LHCN-M2 (cell line): ENCODE data around the gene CCDC112. TPM values are rescaled to one million over a fixed set of nuclear protein-coding genes. Genes with fewer than 3 reads are reported as not detected.
"Not testable (repeated sequence)": the region's sequence is repeated elsewhere in the genome, so short reads cannot be mapped to it uniquely, and the experiment has no call there.

Experiments used
- DNase-seq: peaks from one replicate; pipeline ENCODE4 v3.0.0-alpha.2; 2012; ENCODE audit warnings: low read depth
- total RNA-seq: library from RNA; depleted of rRNA; stranded (reverse); fragments of >200 nt; gene quantifications from 2 replicates; pipeline ENCODE4 v1.2.3, GENCODE V29; 2014; rRNA removed

CCDC112 gene
- total RNA-seq, 1 experiment from 2014 or later, result 12.4 TPM

- peak; percentile 69 for DNase-seq
Observed at GRCh38 chr5:115262321-115263077, 34.0 kb downstream of the CCDC112 start, which contains the start of gene PGGT1B. Gene PGGT1B, minus strand, starts transcription at chr5:115262877. Its CDS starts 26 bp downstream, at chr5:115262851.

GRCh38 chr5:115262011-115262320, 34.5 kb downstream of the CCDC112 start:
- peak; percentile 11 for DNase-seq

- no peak for DNase-seq
Observed at GRCh38 chr5:115260248-115260647, 36.2 kb downstream of the CCDC112 start.

GRCh38 chr5:115257981-115258380, 38.5 kb downstream of the CCDC112 start:
- DNase-seq, result no peak

- not testable (repeated sequence) for DNase-seq
Observed at GRCh38 chr5:115249379-115249778, 47.1 kb downstream of the CCDC112 start.

- peak; percentile 44 for DNase-seq
Observed at GRCh38 chr5:115246361-115246991, 50.0 kb downstream of the CCDC112 start.

GRCh38 chr5:115243412-115243811, 53.0 kb downstream of the CCDC112 start:
- DNase-seq, result peak; percentile 52

- DNase-seq, result peak; percentile 11
Observed at GRCh38 chr5:115241881-115242642, 54.4 kb downstream of the CCDC112 start.

- no peak for DNase-seq
Observed at GRCh38 chr5:115237066-115237465, 59.4 kb downstream of the CCDC112 start.

GRCh38 chr5:115236599-115236998, 59.9 kb downstream of the CCDC112 start:
- no peak for DNase-seq

GRCh38 chr5:115231598-115231997, 64.9 kb downstream of the CCDC112 start:
- peak; percentile 13 for DNase-seq

GRCh38 chr5:115229606-115230005, 66.8 kb downstream of the CCDC112 start:
- no peak for DNase-seq

- DNase-seq, result no peak
Observed at GRCh38 chr5:115227281-115227680, 69.2 kb downstream of the CCDC112 start.

Other genes starting within 250 kb of the CCDC112 start
- 3.9 and 5.4 TPM in 2 replicates for gene TRIM36, start 126.7 kb downstream of the CCDC112 start, total RNA-seq
- gene PGGT1B, start 33.8 kb downstream of the CCDC112 start, total RNA-seq, result 9.3 and 11.0 TPM in 2 replicates
- 19.6 and 22.1 TPM in 2 replicates for gene FEM1C, start 248.1 kb upstream of the CCDC112 start, total RNA-seq